Hippocampal formation (tissue), 2 donors: ENCODE measurements around the gene ZNF232.
"Not testable (repeated sequence)": the region's sequence is repeated elsewhere in the genome, so short reads cannot be mapped to it uniquely, and the experiment has no call there.

Experiments
- DNase-seq, 2 donors: peaks; one replicate each; lab custom pipeline; 2025; lab: John Stamatoyannopoulos, UW

Gene ZNF232

DNA sequence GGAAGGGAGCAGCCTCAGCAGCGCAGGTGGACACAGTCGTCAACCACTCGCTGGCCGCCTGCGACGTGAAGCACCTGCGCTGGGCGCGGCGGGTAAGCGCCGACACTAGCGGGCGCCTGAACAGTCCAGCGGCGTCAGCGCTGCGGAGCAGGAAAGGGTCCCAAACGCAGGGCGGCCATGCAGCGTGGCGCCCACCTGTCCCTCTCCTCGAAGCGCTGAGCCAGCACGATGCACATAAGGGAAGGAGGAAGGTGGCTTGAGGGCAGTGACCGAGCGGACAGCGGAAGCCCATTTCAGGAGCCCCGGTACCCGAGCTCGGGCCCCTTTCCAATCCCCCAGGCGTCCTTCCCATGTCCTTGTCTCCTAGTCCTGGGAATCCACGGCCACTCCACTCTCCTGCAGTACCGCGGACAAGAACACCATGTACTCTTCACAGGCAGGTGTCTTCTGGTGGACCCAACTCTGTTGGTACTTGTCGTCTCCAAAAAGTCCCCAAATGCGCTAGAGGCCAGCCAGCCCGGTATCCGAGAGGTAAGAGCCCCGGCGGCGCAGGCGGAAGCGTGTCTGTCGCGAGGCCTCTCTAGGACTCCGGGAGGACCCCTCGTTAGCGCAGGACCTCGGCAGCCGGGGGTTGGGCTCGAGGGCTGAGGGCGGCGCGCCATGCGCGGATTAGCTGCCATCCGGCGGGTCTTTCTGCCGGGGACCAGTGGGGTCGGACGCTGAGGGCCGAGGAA, 14.4 kb downstream of the ZNF232 start:
- peak; percentile 1 to 11 for DNase-seq

DNA sequence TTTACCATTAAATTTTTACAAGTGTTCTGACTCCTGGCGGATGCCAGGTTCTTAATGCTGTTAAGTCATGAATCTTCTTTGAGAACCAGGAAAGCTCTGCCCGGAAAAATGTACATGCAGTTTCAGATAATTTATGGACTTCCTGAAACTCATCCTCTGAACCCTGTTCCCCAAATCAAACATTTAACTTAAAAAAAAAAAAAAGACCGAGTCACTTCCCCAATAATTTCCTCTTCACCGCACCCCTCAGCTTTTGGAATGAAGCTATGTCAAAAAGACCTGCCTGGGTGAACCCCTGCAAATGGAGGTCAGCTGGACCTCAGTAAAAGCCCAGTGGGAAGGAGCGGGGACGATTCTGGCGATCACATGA, 15.0 kb downstream of the ZNF232 start:
- no peak for DNase-seq

GRCh38 chr17:5092218-5093010, 19.3 kb downstream of the ZNF232 start:
- DNase-seq = no peak

DNA sequence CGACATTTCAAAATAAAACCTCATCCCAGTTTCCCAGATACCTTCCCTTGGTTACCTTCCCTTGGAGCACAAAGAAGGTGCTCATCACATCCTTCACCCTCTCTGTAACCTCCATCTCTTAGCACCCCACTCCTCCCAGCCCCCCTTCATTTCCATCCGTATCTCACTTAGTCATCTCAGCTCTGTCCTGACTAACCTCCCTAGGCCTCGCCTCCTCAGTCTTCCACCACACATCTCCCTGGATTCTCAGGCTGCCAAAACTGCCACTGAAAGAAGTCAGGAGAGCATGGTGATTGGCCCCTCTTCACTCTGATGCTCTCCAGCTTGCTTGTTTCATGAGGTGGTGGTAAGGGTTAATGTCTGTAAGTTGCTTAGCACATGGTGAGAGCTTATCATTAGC, 31.1 kb downstream of the ZNF232 start:
- no peak for DNase-seq

DNA sequence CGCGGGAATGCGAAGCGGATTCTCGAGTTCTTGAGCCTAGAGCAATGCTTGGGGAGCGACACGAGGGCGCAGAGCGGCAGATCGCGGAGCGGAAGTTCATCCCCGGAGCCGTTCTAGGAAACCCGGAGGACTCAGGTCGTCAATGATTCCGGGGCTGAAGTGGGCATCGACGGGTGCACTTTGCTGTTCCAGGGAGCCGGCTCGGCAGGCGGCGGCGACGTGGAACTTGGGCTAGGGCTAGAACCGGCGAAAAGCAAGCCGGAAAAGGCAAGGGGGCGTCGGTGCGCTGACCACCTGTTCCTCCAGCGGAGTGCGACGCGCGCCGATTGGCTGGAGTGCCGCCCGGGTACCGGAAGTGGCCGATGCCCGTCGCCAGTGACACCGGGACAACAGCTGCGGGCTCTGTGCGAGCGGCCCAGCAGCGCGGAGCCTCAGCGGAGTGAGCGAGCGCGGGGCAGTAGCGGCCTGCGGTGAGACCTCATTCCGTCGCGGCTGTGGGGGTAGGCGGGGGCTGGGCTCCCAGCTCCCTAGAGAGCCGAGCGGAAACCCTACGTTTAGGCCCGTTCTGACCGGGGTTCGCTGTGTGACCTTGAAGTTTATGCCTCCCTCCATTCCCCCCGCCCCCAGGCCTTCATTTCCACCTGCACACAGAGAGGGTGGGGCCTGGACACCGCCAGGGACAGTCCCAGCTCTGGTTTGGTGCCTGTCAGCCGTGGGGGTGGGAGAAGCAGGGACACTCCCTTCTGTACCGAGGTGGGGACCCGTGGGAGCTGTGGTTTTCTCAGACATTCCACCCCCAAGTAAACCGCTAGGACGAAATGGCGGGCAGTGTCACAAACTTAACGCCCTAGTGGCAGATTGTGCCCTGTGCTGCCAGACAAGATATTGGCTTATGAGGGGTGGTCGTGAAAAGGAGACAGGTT, 33.3 kb downstream of the ZNF232 start, which contains the start of gene ZFP3:
Gene ZFP3 (plus strand): TSS at position 362 of the 923 bp plus-strand sequence. CDS start 13,038 bp downstream, outside the sequence.
- peak; percentile 81 to 82 for DNase-seq

DNA sequence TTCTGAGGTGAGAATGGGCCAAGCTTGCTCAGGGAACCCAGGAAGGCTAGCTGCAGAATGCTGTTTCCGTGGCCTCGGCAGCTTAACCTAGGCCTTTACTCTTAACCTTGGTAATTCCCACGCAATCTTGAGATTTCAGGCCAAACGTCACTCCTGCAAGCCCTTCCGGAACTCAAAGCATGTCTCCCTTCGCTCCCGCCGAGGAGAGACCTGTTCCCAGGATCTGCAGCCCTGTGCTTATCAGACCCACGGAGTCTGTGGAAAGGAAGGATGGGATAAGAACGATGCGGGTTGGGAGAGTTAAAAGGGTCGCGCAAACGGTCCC, 33.9 kb downstream of the ZNF232 start:
- DNase-seq = no peak

- DNase-seq = not testable (repeated sequence)
Measured at GRCh38 chr17:5077275-5077674, 34.4 kb downstream of the ZNF232 start.

GRCh38 chr17:5075472-5075871, 36.2 kb downstream of the ZNF232 start:
- not testable (repeated sequence) for DNase-seq

- no peak for DNase-seq
Measured at GRCh38 chr17:5069724-5070123, 42.0 kb downstream of the ZNF232 start.

- no peak for DNase-seq
Measured at GRCh38 chr17:5068236-5068635, 43.4 kb downstream of the ZNF232 start.

- no peak for DNase-seq
Measured at GRCh38 chr17:5065227-5065744, 46.4 kb downstream of the ZNF232 start.
